Kidney (tissue), 14 donors: ENCODE measurements around the gene DIRAS3. TPM values are rescaled to one million over a fixed set of nuclear protein-coding genes. Genes with fewer than 3 reads are reported as not detected.

ENCODE experiments used
- DNase-seq, 5 donors: peaks; one replicate each; pipeline ENCODE4 v3.0.0-alpha.2; 2013 to 2020
- FAIRE-seq: peaks from 2 replicates; lab custom pipeline; 2012; peaks lifted over from hg19 to GRCh38; lab: Jason Lieb, UNC
- H3K27ac ChIP-seq, 2 donors: one replicate each; pipeline ENCODE4 v1.7.0; 2013; ENCODE audit warnings: low read depth in 2 of 2, low read length in 2 of 2, inconsistent platforms in 1 of 2
- H3K27me3 ChIP-seq: one replicate; pipeline ENCODE4 v1.7.1; 2013; ENCODE audit warnings: low read length, inconsistent platforms; ENCODE audit not compliant: control insufficient read depth, insufficient read depth
- H3K36me3 ChIP-seq, 3 donors: one replicate each; pipeline versions ENCODE4 v1.7.0 to v1.7.1; 2013; ENCODE audit warnings: low read length in 3 of 3, control low read depth in 1 of 3, inconsistent platforms in 1 of 3; ENCODE audit not compliant: insufficient read depth in 3 of 3, control insufficient read depth in 2 of 3
- H3K4me1 ChIP-seq, 3 donors: one replicate each; pipeline versions ENCODE4 v1.7.0 to v1.7.1; 2013; ENCODE audit warnings: low read length in 3 of 3, inconsistent platforms in 1 of 3, low read depth in 1 of 3; ENCODE audit not compliant: control insufficient read depth in 2 of 3, insufficient read depth in 2 of 3
- H3K4me3 ChIP-seq, 3 donors: one replicate each; pipeline versions ENCODE4 v1.7.0 to v1.8.1; 2013; ENCODE audit warnings: low read length in 3 of 3, control low read depth in 1 of 3, inconsistent platforms in 1 of 3
- H3K9ac ChIP-seq, 3 donors: one replicate each; pipeline versions ENCODE4 v1.7.0 to v1.7.1; 2013; ENCODE audit warnings: low read length in 3 of 3, control low read depth in 1 of 3, inconsistent platforms in 1 of 3
- H3K9me3 ChIP-seq, 3 donors: one replicate each; pipeline versions ENCODE4 v1.7.0 to v1.7.1; 2013; ENCODE audit warnings: low read length in 3 of 3, control low read depth in 1 of 3, inconsistent platforms in 1 of 3; ENCODE audit not compliant: control insufficient read depth in 2 of 3, insufficient read depth in 1 of 3
- intact Hi-C: fragments of 100-400 bp; cut with DNase I; formaldehyde crosslinking; loops from one replicate; pipeline ENCODE4 v1.11.1; 2022
- polyA plus RNA-seq: library from polyadenylated mRNA; stranded (reverse); fragments of 350-450 nt; fragmentation: Illumina TruSeq; extraction: RNeasy Lipid Tissue Mini Kit (QIAGEN cat#74804); gene quantifications from one replicate; pipeline ENCODE4 v1.2.3, GENCODE V29; 2014; ENCODE audit warnings: low read depth, low replicate concordance; ENCODE audit not compliant: insufficient read depth
- total RNA-seq: library from RNA; stranded (reverse); fragmentation: NEBNext Ultra II Directional; extraction: Animal tissue kit (Norgen Biotek cat#: 25700); gene quantifications from one replicate; pipeline ENCODE4 v1.2.1, GENCODE V29; 2021
- TF ChIP-seq, protein P1 (sequence below): IDR thresholded peaks from 3 replicates; pipeline ENCODE4 v1.5.1; 2012; ENCODE audit warnings: mild to moderate bottlenecking, moderate library complexity, borderline replicate concordance; ENCODE audit not compliant: insufficient read depth; ENCODE audit errors: extremely low read depth
- donor health status: control.
- donor health status: control.
- donor health status: control.
- donor health status: control.
- donor health status: control.
- donor health status: DM: yes; HTN: yes; CAD: no.
- donor health status: Normal renal cell carcinoma (clear cell type).

DIRAS3 gene
- total and polyA plus RNA-seq, 2 donors from 2014 or later = 8.8 to 13.2 TPM

- FAIRE-seq (no peak), DNase-seq (peak in 1 of 5 donors; percentile 2)
- H3K4me3 ChIP-seq = no peak overlapping the region
- no peak overlapping the region for H3K9ac ChIP-seq
- H3K9me3 ChIP-seq = no peaks in the 10 kb centered on the region
- no peaks in the 10 kb centered on the region for H3K4me1 ChIP-seq
- intact Hi-C loops = no loop called here
- TF ChIP-seq, protein P1, sequence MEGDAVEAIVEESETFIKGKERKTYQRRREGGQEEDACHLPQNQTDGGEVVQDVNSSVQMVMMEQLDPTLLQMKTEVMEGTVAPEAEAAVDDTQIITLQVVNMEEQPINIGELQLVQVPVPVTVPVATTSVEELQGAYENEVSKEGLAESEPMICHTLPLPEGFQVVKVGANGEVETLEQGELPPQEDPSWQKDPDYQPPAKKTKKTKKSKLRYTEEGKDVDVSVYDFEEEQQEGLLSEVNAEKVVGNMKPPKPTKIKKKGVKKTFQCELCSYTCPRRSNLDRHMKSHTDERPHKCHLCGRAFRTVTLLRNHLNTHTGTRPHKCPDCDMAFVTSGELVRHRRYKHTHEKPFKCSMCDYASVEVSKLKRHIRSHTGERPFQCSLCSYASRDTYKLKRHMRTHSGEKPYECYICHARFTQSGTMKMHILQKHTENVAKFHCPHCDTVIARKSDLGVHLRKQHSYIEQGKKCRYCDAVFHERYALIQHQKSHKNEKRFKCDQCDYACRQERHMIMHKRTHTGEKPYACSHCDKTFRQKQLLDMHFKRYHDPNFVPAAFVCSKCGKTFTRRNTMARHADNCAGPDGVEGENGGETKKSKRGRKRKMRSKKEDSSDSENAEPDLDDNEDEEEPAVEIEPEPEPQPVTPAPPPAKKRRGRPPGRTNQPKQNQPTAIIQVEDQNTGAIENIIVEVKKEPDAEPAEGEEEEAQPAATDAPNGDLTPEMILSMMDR = no peak
- H3K36me3 ChIP-seq = no peaks in the 10 kb centered on the region
- H3K27ac ChIP-seq = no peak overlapping the region
- peaks cover 2% of the 10 kb centered on the region for H3K27me3 ChIP-seq
These were observed 3.4 kb downstream of the DIRAS3 start for GRCh38 chr1:68046885-68047658.

DNA sequence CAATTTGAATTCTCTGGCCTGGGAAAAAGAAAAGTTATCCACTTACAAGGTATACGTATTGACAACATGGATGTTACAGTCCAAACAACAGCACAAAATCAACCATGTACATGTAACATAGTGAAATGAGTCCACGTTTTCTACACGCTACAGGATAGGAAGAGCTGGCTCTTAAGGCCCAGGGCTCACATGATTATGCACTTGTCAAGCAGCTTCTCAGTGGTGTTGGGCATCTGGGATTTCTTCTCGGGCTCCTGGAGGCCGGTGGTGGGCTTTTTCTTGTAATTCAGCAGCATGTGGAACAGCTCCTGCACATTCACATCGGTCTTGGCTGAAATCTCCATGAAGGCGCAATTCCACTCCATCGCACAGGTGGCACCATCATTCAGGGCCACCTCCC lies 4.0 kb downstream of the DIRAS3 start:
- DNase-seq (no peak), FAIRE-seq (no peak)
- H3K9ac ChIP-seq = no peak overlapping the region
- no peaks in the 10 kb centered on the region for H3K4me1 ChIP-seq
- TF ChIP-seq, protein P1 = no peak
- H3K36me3 ChIP-seq = no peaks in the 10 kb centered on the region
- no peak overlapping the region for H3K27ac ChIP-seq
- H3K9me3 ChIP-seq = no peaks in the 10 kb centered on the region
- intact Hi-C loops = no loop called here
- H3K27me3 ChIP-seq = peaks cover 2% of the 10 kb centered on the region
- no peak overlapping the region for H3K4me3 ChIP-seq

DNA sequence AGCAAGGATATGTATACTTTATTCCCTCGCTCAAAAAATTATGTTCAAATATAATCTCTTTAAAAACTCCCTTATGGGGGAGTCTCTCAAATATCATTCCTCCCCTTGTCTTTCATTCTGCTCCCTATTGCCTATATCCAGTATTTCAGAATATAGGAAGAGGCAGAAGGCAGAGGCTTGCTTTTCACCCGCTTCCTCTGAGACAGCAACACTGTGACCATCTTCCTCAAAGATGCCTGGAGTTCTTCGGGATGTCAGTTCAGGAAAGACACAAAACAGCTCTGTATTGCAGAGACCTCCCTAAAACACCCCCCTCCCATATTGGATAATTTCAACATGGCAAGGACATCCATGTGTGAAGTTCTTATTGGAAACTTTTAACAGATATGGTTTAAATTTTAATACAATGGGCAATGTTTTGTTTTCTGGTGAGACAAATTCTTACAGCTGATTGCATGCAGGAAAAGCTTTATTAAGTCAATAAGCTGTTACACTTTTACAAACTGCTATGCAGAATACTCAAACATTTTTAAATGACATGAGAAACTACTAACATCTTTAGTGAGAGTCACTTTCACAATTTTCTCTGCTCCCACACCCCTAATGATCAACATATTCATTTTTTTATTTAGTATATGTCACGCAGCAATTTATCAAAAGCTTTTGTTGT lies 4.8 kb downstream of the DIRAS3 start:
- no peaks in the 10 kb centered on the region for H3K4me1 ChIP-seq
- H3K27me3 ChIP-seq = peaks cover 2% of the 10 kb centered on the region
- TF ChIP-seq, protein P1 = no peak
- H3K4me3 ChIP-seq = no peak overlapping the region
- FAIRE-seq (no peak), DNase-seq (no peak)
- no peaks in the 10 kb centered on the region for H3K9me3 ChIP-seq
- no peak overlapping the region for H3K27ac ChIP-seq
- no peaks in the 10 kb centered on the region for H3K36me3 ChIP-seq
- no peak overlapping the region for H3K9ac ChIP-seq
- intact Hi-C loops = no loop called here
